Fibroblast of skin of abdomen (primary cell): Measurements from ENCODE around the gene EPHX1.
"Not testable (repeated sequence)": the region's sequence is repeated elsewhere in the genome, so short reads cannot be mapped to it uniquely, and the experiment has no call there.

Experiments
- DNase-seq: peaks from one replicate; pipeline ENCODE4 v3.0.0-alpha.2; 2013

Gene EPHX1

GRCh38 chr1:225882694-225883615 lies 73.0 kb downstream of the EPHX1 start:
- peak; percentile 31 for DNase-seq

- DNase-seq, result no peak
Measured at GRCh38 chr1:225883616-225884265, 73.8 kb downstream of the EPHX1 start.

- DNase-seq, result no peak
Measured at GRCh38 chr1:225885336-225885735, 75.4 kb downstream of the EPHX1 start.

- DNase-seq, result no peak
Measured at GRCh38 chr1:225886159-225887029, 76.5 kb downstream of the EPHX1 start.

- no peak for DNase-seq
Measured at GRCh38 chr1:225887030-225887314, 77.0 kb downstream of the EPHX1 start.

GRCh38 chr1:225887554-225888288 lies 77.8 kb downstream of the EPHX1 start:
- not testable (repeated sequence) for DNase-seq

GRCh38 chr1:225888289-225888897 lies 78.5 kb downstream of the EPHX1 start:
- no peak for DNase-seq

GRCh38 chr1:225888898-225889601 lies 79.1 kb downstream of the EPHX1 start, which contains the start of gene LEFTY1:
TSS of gene LEFTY1 (minus strand) at chr1:225889146. CDS start at chr1:225889066, 80 bp downstream.
- no peak for DNase-seq

GRCh38 chr1:225889743-225890142 lies 79.8 kb downstream of the EPHX1 start:
- no peak for DNase-seq

- DNase-seq, result no peak
Measured at GRCh38 chr1:225890346-225891228, 80.7 kb downstream of the EPHX1 start.

- no peak for DNase-seq
Measured at GRCh38 chr1:225891229-225891972, 81.5 kb downstream of the EPHX1 start.

GRCh38 chr1:225892307-225892706 lies 82.4 kb downstream of the EPHX1 start:
- no peak for DNase-seq
